ENCODE results near the gene CTRL.
"Not testable (repeated sequence)": the region's sequence is repeated elsewhere in the genome, so short reads cannot be mapped to it uniquely, and the experiment has no call there.

The CTRL gene

GRCh38 chr16:67922740-67923139 lies 8.9 kb downstream of the CTRL start:
- DNase-seq: no peak

- DNase-seq: no peak
Measured at GRCh38 chr16:67922221-67922620, 9.4 kb downstream of the CTRL start.

- no peak for DNase-seq
Measured at GRCh38 chr16:67919622-67920221, 11.9 kb downstream of the CTRL start.

GRCh38 chr16:67917852-67918236 lies 13.8 kb downstream of the CTRL start:
- no peak for DNase-seq

- DNase-seq: no peak
Measured at GRCh38 chr16:67917140-67917851, 14.4 kb downstream of the CTRL start.

GRCh38 chr16:67915831-67916723 lies 15.6 kb downstream of the CTRL start:
- no peak for DNase-seq

- DNase-seq: not testable (repeated sequence)
Measured at GRCh38 chr16:67915496-67915769, 16.2 kb downstream of the CTRL start.

- DNase-seq: no peak
Measured at GRCh38 chr16:67914758-67915495, 16.7 kb downstream of the CTRL start.

GRCh38 chr16:67910158-67910557 lies 21.5 kb downstream of the CTRL start:
- DNase-seq: no peak

- no peak for DNase-seq
Measured at GRCh38 chr16:67909056-67909742, 22.5 kb downstream of the CTRL start.

- DNase-seq: no peak
Measured at GRCh38 chr16:67907397-67908180, 24.1 kb downstream of the CTRL start.

GRCh38 chr16:67902831-67903230 lies 28.8 kb downstream of the CTRL start:
- DNase-seq: no peak

GRCh38 chr16:67901734-67902133 lies 29.9 kb downstream of the CTRL start:
- no peak for DNase-seq

- DNase-seq: no peak
Measured at GRCh38 chr16:67897231-67897630, 34.4 kb downstream of the CTRL start.

GRCh38 chr16:67893743-67894399 lies 37.8 kb downstream of the CTRL start:
- DNase-seq: no peak

GRCh38 chr16:67892899-67893742 lies 38.5 kb downstream of the CTRL start, which contains the start of gene PSKH1:
Gene PSKH1, plus strand, starts transcription at chr16:67893254. Its CDS starts 15,496 bp downstream, at chr16:67908750.
- DNase-seq: peak; percentile 90

GRCh38 chr16:67892375-67892774 lies 39.3 kb downstream of the CTRL start:
- DNase-seq: no peak

- DNase-seq: no peak
Measured at GRCh38 chr16:67888331-67888730, 43.3 kb downstream of the CTRL start.

GRCh38 chr16:67886387-67886786 lies 45.3 kb downstream of the CTRL start:
- no peak for DNase-seq

GRCh38 chr16:67885976-67886375 lies 45.7 kb downstream of the CTRL start:
- no peak for DNase-seq

Measured in KG1 (cell line).